H9 (cell line): ENCODE results near the gene INSC. TPM values are rescaled to one million over a fixed set of nuclear protein-coding genes. Genes with fewer than 3 reads are reported as not detected.

Experiments used
- DNase-seq: peaks from one replicate; pipeline ENCODE4 v3.0.0-alpha.2; 2017
- H2AFZ ChIP-seq: one replicate; pipeline ENCODE4 v1.6.1; 2013; ENCODE audit warnings: mild to moderate bottlenecking, low read length, control low read depth, moderate library complexity
- H2AK5ac ChIP-seq: 2 replicates; pipeline ENCODE4 v1.6.1; 2013; ENCODE audit warnings: low read length, control low read depth, mixed read lengths; ENCODE audit not compliant: insufficient read length
- H2BK120ac ChIP-seq: one replicate; pipeline ENCODE4 v1.6.1; 2013; ENCODE audit warnings: low read depth, mild to moderate bottlenecking, low read length, control low read depth, inconsistent platforms; ENCODE audit not compliant: poor library complexity, severe bottlenecking
- H2BK12ac ChIP-seq: 2 replicates; pipeline ENCODE4 v1.6.1; 2013; ENCODE audit warnings: low read length, control low read depth, mixed read lengths, low read depth; ENCODE audit not compliant: insufficient read length
- H2BK15ac ChIP-seq: 2 replicates; pipeline ENCODE4 v1.6.1; 2013; ENCODE audit warnings: low read depth, low read length, control low read depth
- H2BK20ac ChIP-seq: one replicate; pipeline ENCODE4 v1.6.1; 2013; ENCODE audit warnings: low read depth, mild to moderate bottlenecking, low read length, control low read depth, inconsistent platforms; ENCODE audit not compliant: poor library complexity, severe bottlenecking
- H2BK5ac ChIP-seq: 2 replicates; pipeline ENCODE4 v1.6.1; 2013; ENCODE audit warnings: low read length, control low read depth, mixed read lengths; ENCODE audit not compliant: insufficient read length
- H3K14ac ChIP-seq: 2 replicates; pipeline ENCODE4 v1.6.1; 2013; ENCODE audit warnings: low read length, control low read depth; ENCODE audit not compliant: insufficient read depth
- H3K18ac ChIP-seq: 2 replicates; pipeline ENCODE4 v1.6.1; 2013; ENCODE audit warnings: low read depth, mild to moderate bottlenecking, mixed read lengths, low read length, control low read depth; ENCODE audit not compliant: insufficient read length
- H3K23ac ChIP-seq: 2 replicates; pipeline ENCODE4 v1.6.1; 2013; ENCODE audit warnings: low read length, control low read depth, mixed read lengths, low read depth; ENCODE audit not compliant: insufficient read length
- H3K23me2 ChIP-seq: 2 replicates; pipeline ENCODE4 v1.6.1; 2013; ENCODE audit warnings: low read depth, mild to moderate bottlenecking, mixed read lengths, low read length, control low read depth; ENCODE audit not compliant: insufficient read length, poor library complexity, severe bottlenecking
- H3K27ac ChIP-seq: 2 replicates; pipeline ENCODE4 v1.5.1; 2013; ENCODE audit warnings: low read length, control low read depth, mixed read lengths, low read depth; ENCODE audit not compliant: insufficient read length
- H3K27me3 ChIP-seq: 2 replicates; pipeline ENCODE4 v1.6.1; 2013; ENCODE audit warnings: low read length, control low read depth, inconsistent platforms; ENCODE audit not compliant: insufficient read depth
- H3K4ac ChIP-seq: 2 replicates; pipeline ENCODE4 v1.6.1; 2013; ENCODE audit warnings: low read depth, mild to moderate bottlenecking, control low read depth, inconsistent platforms, low read length, moderate library complexity
- H3K4me1 ChIP-seq: 2 replicates; pipeline ENCODE4 v1.6.1; 2013; ENCODE audit warnings: low read length, control low read depth, inconsistent platforms; ENCODE audit not compliant: insufficient read depth
- H3K4me2 ChIP-seq: 2 replicates; pipeline ENCODE4 v1.6.1; 2013; ENCODE audit warnings: low read length, control low read depth, mixed read lengths; ENCODE audit not compliant: insufficient read length, insufficient read depth
- H3K56ac ChIP-seq: 2 replicates; pipeline ENCODE4 v1.6.1; 2013; ENCODE audit warnings: low read depth, mild to moderate bottlenecking, mixed read lengths, low read length, control low read depth; ENCODE audit not compliant: insufficient read length
- H3K79me1 ChIP-seq: 2 replicates; pipeline ENCODE4 v1.6.1; 2013; ENCODE audit warnings: low read depth, mild to moderate bottlenecking, moderate library complexity, low read length, control low read depth, inconsistent platforms; ENCODE audit not compliant: insufficient read depth, poor library complexity, severe bottlenecking
- H3K79me2 ChIP-seq: 2 replicates; pipeline ENCODE4 v1.6.1; 2013; ENCODE audit warnings: low read length, control low read depth, inconsistent platforms; ENCODE audit not compliant: insufficient read depth
- H3K9ac ChIP-seq: 2 replicates; pipeline ENCODE4 v1.6.1; 2013; ENCODE audit warnings: low read length, control low read depth, mixed read lengths; ENCODE audit not compliant: insufficient read length; ENCODE audit errors: extremely low read depth
- H3K9me3 ChIP-seq: one replicate; pipeline ENCODE4 v1.6.1; 2013; ENCODE audit warnings: low read depth, low read length, inconsistent platforms; ENCODE audit not compliant: control insufficient read depth
- H3T11ph ChIP-seq: one replicate; pipeline ENCODE4 v1.6.1; 2013; ENCODE audit warnings: mild to moderate bottlenecking, low read length, control low read depth, inconsistent platforms
- H4K20me1 ChIP-seq: one replicate; pipeline ENCODE4 v1.6.1; 2013; ENCODE audit not compliant: control insufficient read depth, insufficient read length, insufficient read depth
- H4K5ac ChIP-seq: 2 replicates; pipeline ENCODE4 v1.6.1; 2013; ENCODE audit warnings: low read depth, mild to moderate bottlenecking, mixed read lengths, low read length, control low read depth; ENCODE audit not compliant: insufficient read length
- H4K8ac ChIP-seq: replicated peaks from 2 replicates; pipeline ENCODE4 v1.6.1; 2013; ENCODE audit warnings: low read length, control low read depth, mixed read lengths, low read depth; ENCODE audit not compliant: insufficient read length
- H4K91ac ChIP-seq: 2 replicates; pipeline ENCODE4 v1.6.1; 2013; ENCODE audit warnings: low read depth, mild to moderate bottlenecking, moderate library complexity, mixed read lengths, low read length, control low read depth; ENCODE audit not compliant: insufficient read length
- H3K27ac Mint-ChIP-seq, 3 experiments: 2 replicates in 2 of 3; 3 replicates in 1 of 3; pipeline ENCODE4 v1.8.0; 2020 to 2021; ENCODE audit warnings: mixed read lengths in 3 of 3, mild to moderate bottlenecking in 1 of 3, moderate library complexity in 1 of 3
- H3K27me3 Mint-ChIP-seq: 2 replicates; pipeline ENCODE4 v1.8.0; 2021; ENCODE audit warnings: low read depth, mild to moderate bottlenecking, moderate library complexity, mixed read lengths
- H3K36me3 Mint-ChIP-seq, 3 experiments: 2 replicates in 2 of 3; 3 replicates in 1 of 3; pipeline ENCODE4 v1.8.0; 2020 to 2021; ENCODE audit warnings: low read depth in 3 of 3, mixed read lengths in 3 of 3; ENCODE audit not compliant: insufficient read depth in 1 of 3
- H3K4me1 Mint-ChIP-seq, 2 experiments: 2 replicates each; pipeline ENCODE4 v1.8.0; 2020; ENCODE audit warnings: mixed read lengths in 2 of 2
- H3K4me3 Mint-ChIP-seq, 2 experiments: 2 replicates in 1 of 2; 3 replicates in 1 of 2; pipeline ENCODE4 v1.8.0; 2020 to 2021; ENCODE audit warnings: mild to moderate bottlenecking in 2 of 2, mixed read lengths in 2 of 2, moderate library complexity in 1 of 2
- H3K9me3 Mint-ChIP-seq, 2 experiments: 2 replicates in 1 of 2; 3 replicates in 1 of 2; pipeline ENCODE4 v1.8.0; 2020; ENCODE audit warnings: mild to moderate bottlenecking in 2 of 2, mixed read lengths in 2 of 2, moderate library complexity in 1 of 2
- CTCF ChIP-seq: fragments of 200-600 bp; sonication (generic); conservative IDR thresholded peaks from 3 replicates; pipeline ENCODE4 v1.8.0; 2021; ENCODE audit warnings: antibody characterized with exemption, mild to moderate bottlenecking
- WGBS: extraction: QIAGEN DNeasy Blood & Tissue Kit; methylation state at CpG from one replicate; pipeline ENCODE4 v1.1.7; 2013; ENCODE audit warnings: missing lambda C conversion rate, low lambda C conversion rate, mixed read lengths; ENCODE audit not compliant: insufficient read length; ENCODE audit errors: extremely low coverage; 5-methylcytosine and 5-hydroxymethylcytosine counted together
- total RNA-seq: library from RNA; stranded (reverse); gene quantifications from 2 replicates; pipeline ENCODE4 v1.2.1, GENCODE V29; 2021

INSC gene
- total RNA-seq, 1 experiment from 2014 or later: not detected

- Mint-ChIP-seq H3K36me3 (no peaks in the 10 kb centered on the region), H3K4me3 (no peak overlapping the region), H3K9me3 (no peaks in the 10 kb centered on the region; a peak in 1 of 5 replicates), H3K4me1 (peaks cover 7 to 18% of the 10 kb centered on the region in 2 experiments; a peak in 3 of 4 replicates), H3K27ac (no peak overlapping the region), H3K27me3 (no peaks in the 10 kb centered on the region; the same call in 1 of the 2 replicates)
- Histone ChIP-seq H2AFZ (no peak overlapping the region), H3K23ac (no peak overlapping the region), H2BK120ac (no peak overlapping the region), H4K20me1 (no peaks in the 10 kb centered on the region), H3K9me3 (no peaks in the 10 kb centered on the region), H2BK20ac (no peak overlapping the region), H4K91ac (no peak overlapping the region), H2BK12ac (no peak overlapping the region), H3K14ac (no peak overlapping the region), H3T11ph (no peak overlapping the region), H4K8ac (no peak overlapping the region), H2BK5ac (no peak overlapping the region), H3K9ac (no peak overlapping the region), H3K56ac (no peak overlapping the region), H4K5ac (no peak overlapping the region), H3K79me2 (no peaks in the 10 kb centered on the region), H2BK15ac (no peak overlapping the region), H3K4me2 (no peak overlapping the region), H2AK5ac (no peak overlapping the region), H3K18ac (no peak overlapping the region), H3K4ac (no peak overlapping the region), H3K79me1 (no peaks in the 10 kb centered on the region), H3K23me2 (no peaks in the 10 kb centered on the region), H3K27ac (no peak overlapping the region), H3K4me1 (no peaks in the 10 kb centered on the region), H3K27me3 (no peaks in the 10 kb centered on the region)
- DNase-seq: no peak
- TF ChIP-seq CTCF: no peak
- no CpG with 5 or more reads among the region's 5 CpGs for WGBS
These were observed 175.0 kb downstream of the INSC start for GRCh38 chr11:15289723-15290122.
